Inflammatory macrophage treated with lipopolysaccharide for 1 hour (primary cell): ENCODE results near the gene ETNK1.
"Not testable (repeated sequence)": the region's sequence is repeated elsewhere in the genome, so short reads cannot be mapped to it uniquely, and the experiment has no call there.

ENCODE experiments used
- DNase-seq, 2 donors: peaks; one replicate each; pipeline ENCODE4 v3.0.0-alpha.2; 2020 to 2022

The ETNK1 gene

DNA sequence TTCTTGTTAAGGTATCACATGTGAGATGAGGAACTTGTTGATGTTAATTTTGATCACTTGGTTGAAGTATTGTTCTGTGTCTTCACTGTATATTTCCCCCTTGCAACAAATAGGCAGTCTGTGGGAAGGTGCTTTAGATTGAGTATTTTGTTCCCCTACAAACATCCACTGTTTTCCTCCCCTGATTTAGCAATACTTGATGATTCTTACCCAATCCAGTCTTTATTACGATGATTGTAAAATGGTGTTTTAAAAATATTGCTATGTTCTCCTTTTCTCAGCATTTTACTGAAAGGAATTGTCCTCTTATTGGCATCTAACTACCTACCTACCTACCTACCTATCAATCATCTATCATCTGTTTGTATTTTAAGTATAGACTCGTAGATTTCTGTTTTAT, 66.3 kb downstream of the ETNK1 start:
- no peak for DNase-seq

DNA sequence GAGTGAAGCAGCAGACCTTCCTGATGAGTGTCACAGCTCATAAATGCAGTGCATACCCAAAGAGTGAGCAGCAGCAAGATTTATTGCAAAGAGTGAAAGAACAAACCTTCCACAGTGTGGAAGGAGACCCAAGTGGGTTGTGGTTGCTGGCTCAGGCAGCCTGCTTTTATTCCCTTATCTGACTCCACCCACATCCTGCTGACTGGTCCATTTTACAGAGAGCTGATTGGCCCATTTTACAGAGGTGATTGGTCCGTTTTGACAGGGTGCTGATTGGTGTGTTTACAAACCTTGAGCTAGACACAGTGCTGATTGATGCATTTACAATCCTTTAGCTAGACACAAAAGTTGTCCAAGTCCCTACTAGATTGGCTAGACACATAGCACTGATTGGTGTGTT, 67.5 kb downstream of the ETNK1 start:
- DNase-seq = not testable (repeated sequence)

DNA sequence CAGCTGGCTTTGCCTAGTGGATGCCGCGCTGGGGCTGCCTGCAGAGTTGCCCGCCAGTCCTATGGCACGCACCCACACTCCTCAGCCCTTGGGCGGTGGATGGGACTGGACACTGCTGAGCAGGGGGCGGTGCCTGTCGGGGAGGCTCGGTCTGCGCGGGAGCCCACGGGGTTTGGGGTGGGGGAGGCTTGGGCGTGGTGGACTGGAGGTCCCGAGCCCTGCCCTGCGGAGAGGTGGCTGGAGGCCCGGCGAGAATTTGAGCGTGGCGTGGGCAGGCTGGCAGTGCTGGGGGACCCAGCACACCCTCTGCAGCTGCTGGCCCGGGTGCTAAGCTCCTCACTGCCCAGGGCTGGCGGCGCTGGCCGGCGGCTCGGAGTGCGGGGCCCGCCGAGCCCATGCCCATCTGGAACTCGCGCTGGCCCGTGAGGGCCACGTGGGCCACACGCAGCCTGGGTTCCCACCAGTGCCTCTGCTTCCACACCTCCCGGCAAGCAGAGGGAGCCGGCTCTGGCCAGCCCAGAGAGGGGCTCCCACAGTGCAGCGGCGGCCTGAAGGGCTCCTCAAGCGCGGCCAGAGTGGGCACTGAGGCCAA, 68.1 kb downstream of the ETNK1 start:
- no peak for DNase-seq

DNA sequence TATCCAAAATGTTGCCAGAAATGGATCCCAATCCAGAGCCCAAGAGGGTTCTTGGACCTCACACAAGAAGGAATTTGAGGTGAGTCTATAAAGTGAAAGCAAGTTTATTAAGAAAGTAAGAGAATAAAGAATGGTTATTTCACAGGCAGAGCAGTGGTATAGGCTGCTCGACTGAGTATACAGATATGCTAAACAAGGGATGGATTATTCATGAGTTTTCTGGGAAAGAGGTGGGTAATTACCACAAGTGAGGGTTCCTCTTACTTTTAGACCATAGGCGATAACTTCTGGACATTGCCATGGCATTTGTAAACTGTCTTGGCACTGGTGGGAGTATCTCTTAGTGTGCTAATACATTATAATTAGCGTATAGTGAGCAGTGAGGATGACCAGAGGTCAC, 73.6 kb downstream of the ETNK1 start:
- no peak for DNase-seq

DNA sequence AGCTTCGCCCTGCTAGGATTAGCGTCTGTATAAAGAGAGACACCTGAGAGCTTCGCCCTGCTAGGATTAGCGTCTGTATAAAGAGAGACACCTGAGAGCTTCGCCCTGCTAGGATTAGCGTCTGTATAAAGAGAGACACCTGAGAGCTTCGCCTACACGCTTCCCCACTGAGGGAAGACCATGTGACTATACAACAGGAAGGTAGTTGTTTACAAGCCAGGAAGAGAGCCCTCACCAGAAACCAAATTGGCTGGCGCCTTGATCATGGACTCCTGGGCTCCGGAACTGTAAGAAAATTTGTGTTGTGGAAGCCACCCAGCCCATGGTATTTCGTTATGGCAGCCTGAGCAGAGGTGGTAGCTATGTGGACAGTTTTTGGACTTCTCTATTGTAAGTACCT, 74.7 kb downstream of the ETNK1 start:
- not testable (repeated sequence) for DNase-seq

DNA sequence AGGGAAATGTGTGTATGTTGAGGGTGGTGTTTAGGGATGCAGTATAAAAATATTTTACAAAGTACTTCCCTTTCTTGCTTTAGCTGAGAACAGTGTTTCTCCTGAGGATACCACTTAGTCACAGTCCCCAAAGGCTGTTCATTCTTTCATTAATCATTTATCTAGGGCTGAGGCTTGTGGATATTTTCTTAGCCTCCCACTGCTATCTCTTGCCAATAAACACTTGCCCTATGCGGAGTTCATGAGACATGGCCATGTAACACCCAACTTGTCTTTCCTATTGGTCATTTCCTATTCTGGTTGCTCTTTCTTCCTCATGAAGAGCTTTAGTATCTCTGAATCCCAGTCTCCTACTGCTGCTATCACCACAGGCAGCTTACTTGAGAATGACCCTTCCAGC, 75.1 kb downstream of the ETNK1 start:
- no peak for DNase-seq

DNA sequence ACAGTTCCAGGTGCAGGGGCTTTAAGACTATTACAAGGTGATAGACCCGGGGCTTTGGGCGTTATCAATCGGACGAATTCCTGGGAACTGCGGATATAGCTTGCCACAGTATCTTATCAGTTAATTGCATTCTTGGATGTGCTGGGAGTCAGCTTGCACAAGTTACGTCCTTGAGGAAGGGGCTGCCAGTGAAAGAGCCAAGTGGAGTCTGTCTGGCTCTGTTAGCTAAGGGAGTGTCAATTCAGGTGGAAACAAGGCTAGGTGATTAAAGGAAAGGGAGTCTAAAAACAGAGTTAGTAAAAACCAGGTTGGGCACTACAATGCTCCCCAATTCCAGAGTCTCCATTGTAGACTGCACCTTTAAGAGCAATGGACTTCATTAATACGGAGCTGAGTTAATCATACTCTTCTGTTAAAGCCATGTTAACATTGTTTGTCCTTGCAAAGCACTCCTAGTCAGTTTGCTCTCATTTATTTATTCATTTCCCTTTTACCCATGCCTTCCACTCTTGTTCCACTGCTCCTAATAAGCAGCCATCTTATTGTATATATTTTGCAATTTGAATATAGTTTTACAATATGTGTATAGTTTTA, 76.3 kb downstream of the ETNK1 start:
- DNase-seq = not testable (repeated sequence)

DNA sequence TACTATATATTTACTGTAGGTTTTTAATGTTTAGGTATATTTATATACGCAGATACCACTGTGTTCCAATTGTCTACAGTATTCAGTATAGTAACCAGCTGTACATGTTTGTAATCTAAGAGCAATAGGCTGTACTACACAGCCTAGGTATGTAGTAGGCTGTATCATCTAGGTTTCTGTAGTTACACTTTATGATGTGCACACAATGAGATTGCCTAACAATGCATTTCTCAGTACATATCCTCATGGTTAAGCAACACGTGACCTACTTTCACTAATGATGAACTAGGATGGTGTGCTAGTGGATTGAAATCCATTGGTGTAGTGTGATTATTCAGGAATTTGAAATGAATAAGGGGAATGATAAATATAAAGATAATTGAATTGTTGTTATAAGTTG, 77.7 kb downstream of the ETNK1 start:
- no peak for DNase-seq

DNA sequence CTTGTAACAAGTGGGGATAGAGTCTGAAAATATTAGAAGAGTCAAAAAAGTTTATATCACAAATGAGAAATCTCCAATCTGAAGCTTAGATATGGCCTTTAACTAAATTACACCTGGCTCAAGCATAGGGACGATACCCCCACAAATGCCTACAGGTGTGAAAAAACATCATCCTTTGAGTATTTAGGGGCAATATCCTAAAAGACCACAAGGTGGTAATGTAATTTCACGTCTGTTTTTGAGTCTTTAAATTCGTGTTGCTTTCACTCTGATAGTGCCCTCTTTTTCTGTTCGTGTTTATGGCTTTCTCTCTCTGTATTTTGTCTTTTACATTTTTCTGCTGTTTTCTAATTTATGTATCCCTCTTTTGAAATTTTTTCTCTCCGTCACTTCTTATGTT, 84.3 kb downstream of the ETNK1 start:
- DNase-seq = no peak

DNA sequence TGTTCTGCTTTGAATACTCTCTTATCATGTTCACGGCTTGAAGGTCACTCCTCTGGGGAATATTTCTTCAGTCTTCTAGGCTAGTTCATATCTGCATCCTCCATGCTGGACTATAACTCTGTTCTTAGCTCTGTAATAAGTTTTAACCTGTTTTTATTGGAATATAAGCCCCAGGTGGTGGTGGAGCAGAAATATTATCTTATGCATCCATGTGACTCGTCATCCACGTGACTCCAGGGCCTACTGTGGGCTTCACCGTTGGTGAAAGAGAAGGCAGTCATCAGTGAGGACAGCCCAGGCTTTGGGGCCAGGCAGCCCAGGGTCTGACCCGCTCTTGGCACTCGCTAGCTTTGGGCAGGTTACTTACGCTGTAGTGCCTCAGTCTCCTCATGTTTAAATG, 87.1 kb downstream of the ETNK1 start:
- DNase-seq = no peak

DNA sequence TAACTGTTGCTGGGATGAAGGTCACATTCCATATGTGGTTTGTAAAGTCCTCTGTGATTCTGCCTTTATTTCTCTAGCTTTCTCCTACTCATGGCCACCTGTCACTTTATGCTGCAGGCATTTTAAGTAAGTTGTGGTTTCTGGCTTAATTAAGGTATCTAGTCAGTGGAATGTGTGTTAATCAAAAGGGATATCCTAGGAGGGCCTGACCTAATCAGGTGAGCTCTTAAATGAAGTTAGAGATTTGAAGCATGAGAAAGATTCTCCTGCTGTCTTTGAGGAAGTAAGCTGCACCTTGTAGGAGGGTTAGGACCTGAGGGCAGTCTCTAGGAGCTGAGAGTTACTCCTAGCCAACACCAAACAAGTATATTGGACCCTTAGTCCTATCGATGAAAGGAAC, 90.3 kb downstream of the ETNK1 start:
- DNase-seq = no peak

DNA sequence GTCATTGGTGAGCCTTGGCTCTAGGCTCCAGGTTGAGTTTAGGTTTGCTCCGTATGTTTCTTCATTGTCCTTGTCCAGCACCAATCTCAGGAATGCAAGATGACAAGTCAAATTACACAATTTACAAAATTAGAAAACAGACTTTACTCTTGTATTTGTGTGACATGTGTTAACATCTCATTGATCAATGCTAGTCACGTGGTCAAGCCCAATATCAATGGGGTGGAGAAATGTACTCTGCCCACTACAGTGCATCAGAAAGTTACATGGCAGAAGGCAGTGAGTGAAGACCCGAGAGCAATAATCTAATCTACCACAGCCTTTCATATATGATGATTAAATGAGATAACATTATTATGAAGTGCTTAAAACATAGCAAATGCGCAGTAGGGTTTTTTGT, 94.8 kb downstream of the ETNK1 start:
- no peak for DNase-seq

DNA sequence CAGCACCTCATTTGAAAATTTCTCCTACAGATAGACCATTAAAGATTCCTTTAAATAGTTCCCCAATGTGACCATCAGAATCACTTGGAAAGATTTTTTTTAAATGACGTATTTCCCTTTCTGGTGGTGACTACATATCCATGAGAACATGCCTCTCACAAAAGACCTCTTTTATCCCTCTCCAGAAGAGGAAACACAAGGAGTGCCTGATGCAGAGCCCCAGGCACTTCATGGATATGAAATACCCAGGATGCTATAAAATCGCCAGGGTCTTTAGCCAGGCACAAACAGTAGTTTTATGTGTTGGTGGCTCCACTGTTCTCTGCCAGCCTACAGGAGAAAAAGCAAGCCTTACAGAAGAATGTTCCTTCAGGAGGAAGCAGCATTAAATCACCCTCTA, 97.1 kb downstream of the ETNK1 start:
- no peak for DNase-seq

DNA sequence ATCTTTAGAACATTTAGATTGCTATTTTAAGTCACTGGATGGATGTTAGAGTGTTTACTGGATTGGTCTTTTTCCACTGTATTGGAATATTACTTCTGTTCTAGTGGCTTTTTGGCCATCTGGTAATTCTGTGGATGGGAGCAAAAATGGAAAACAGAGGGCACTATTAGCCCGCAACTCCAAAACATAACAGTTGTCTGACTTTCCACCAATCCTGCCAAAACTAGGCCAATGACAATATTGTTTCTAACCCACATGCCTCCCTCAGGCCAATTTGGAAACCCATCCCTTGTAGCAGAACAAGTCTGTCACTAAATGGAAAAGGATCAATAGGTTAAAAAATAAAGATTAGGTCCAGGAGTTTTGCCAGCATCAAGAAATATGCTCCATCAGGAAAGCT, 97.8 kb downstream of the ETNK1 start:
- no peak for DNase-seq

DNA sequence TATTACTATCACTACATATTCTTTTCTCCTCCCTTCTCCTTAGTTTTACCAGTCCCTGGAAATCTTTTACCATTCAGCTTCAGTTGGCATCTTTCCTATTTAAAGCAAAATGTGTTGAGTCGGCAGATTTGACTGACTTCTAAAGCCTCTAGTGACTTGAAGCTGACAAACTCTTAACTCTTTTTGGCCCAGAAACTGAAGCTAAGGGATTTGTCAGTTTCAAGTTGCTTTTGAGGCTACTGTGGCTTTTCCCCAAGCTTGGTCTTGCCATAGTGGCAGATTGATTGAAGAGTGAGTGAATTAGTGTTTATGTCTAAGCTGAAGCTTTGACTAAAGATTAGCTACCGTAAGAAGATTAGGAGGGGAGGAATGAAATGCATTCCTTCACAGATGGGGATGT, 104.0 kb downstream of the ETNK1 start:
- DNase-seq = no peak

DNA sequence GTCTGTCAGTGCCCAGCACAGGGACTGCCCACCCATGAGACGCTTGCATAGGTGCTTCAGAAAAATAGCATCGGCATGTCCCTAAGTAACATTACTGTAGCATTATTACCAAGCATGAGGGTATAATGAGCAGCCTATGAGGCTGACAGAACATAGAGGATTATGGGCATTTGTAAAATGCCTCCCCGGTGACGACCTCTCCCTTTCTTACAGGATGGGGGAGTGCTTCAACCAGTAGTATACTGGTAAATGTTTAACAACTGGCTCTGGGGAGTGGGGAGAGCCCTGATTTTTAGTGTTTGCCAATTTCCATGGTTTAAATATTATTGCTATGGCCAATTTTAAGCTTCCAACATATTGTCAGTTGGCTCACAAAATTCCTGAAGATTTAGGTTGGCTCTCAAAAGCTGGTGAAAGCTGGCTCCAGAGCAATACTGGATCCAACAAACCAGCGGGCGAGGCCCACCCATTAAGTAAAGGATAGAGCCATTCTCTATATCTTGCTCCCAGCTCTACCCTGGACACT, 104.5 kb downstream of the ETNK1 start:
- no peak for DNase-seq

DNA sequence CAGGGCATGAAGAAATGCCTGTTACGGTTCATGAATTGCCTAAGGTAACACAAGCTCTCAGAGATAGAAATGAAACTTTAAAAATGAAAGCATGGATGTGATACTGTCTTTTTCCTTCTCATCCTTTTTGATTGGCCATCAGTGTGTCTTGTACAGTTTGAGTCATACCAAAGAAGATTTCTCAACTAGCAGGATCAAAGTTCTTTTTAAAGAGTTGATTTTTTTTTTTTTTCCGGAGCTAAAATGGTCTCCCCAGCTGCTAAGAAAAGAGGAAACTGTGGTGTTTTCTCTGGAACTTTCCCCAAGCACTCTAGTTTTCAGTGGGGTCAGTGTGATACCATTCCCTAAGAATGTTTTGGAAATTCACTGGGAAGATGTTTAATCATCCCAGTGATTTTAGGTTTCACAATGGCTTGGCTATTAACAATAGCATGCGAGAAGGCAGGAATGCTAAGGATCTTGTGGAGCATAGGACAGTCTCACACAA, 105.0 kb downstream of the ETNK1 start:
- peak; percentile 64 to 66 for DNase-seq

DNA sequence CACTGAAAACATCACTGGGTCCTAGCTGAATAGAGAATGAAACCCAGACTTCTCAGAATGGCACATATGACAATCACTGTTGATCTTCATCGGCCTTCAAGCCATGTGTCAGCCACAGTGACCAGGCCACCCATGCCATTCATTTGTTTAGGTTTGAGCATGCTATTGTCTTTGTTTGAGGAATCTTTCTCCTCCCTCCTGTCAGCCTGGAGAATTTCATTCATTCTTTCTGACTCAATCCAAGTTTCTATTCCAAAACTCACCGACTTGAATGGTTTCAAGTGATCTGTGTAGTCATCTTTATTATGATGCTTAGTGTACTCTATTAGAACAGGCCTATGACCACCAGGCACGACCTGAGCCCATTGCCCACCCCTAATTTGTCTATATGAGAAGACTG, 106.3 kb downstream of the ETNK1 start:
- no peak for DNase-seq

DNA sequence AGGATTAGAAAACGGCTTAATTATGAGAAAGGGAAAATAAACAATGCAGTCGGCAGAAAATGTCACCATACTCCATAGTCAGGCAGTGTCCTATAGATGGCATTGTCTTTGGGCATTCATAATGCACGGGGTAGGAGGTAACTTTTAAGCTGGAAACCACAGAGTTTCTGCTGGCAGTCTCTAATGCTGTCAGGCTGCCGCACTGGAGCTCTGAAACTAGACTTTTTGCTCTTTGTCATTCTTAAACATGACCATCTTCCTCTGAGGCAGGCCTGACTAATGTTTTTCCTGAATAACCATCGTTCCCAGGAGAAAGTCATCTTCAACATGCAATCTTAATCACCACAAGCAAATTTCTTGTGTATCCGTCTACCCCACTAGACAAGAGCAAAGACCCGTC, 108.8 kb downstream of the ETNK1 start:
- DNase-seq = no peak

DNA sequence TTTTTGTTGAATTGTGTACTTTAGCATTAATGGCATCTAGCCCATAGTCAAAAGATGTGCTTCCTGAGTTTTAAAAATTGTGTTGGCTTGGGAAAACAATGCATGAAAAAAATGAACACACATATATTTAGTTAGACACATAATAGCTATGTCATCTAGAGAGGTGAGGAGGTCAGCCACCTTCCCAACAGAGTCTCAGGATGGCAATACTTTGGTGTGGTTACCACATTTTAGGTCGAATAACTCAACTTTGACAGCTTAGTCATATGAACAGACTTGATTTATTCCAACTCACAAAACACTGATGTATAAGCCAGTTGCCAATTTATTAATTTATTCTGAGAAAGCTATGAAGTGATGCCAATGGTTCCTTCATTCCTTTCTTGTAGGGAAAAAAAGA, 114.0 kb downstream of the ETNK1 start:
- no peak for DNase-seq
